Activated naive CD8-positive, alpha-beta T cell treated with anti-CD3 and anti-CD28 coated beads, Interleukin-2, amount 50 U/mL, for 24 hours (primary cell): ENCODE data around the gene CHD3.
A peak's percentile ranks its signal among the peaks of the same experiment; 100 is the strongest.

Experiments used
- ATAC-seq: fragments of 150-1000 bp; cut with Tn5 transposase; one replicate; pipeline ENCODE4 v1.10.0; 2021
- DNase-seq: peaks from one replicate; pipeline ENCODE4 v3.0.0; 2021
- H3K27ac Mint-ChIP-seq: one replicate; pipeline ENCODE4 v1.8.0; 2021; ENCODE audit warnings: mild to moderate bottlenecking, mixed read lengths
- H3K27me3 Mint-ChIP-seq: one replicate; pipeline ENCODE4 v1.8.0; 2021; ENCODE audit warnings: mixed read lengths
- H3K36me3 Mint-ChIP-seq: one replicate; pipeline ENCODE4 v1.8.0; 2021; ENCODE audit warnings: low read depth, mixed read lengths
- H3K4me1 Mint-ChIP-seq: one replicate; pipeline ENCODE4 v1.8.0; 2021; ENCODE audit warnings: mixed read lengths
- H3K4me3 Mint-ChIP-seq: one replicate; pipeline ENCODE4 v1.8.0; 2021; ENCODE audit warnings: mild to moderate bottlenecking, moderate library complexity, mixed read lengths
- H3K9me3 Mint-ChIP-seq: one replicate; pipeline ENCODE4 v1.8.0; 2021; ENCODE audit warnings: mixed read lengths

The CHD3 gene

DNA sequence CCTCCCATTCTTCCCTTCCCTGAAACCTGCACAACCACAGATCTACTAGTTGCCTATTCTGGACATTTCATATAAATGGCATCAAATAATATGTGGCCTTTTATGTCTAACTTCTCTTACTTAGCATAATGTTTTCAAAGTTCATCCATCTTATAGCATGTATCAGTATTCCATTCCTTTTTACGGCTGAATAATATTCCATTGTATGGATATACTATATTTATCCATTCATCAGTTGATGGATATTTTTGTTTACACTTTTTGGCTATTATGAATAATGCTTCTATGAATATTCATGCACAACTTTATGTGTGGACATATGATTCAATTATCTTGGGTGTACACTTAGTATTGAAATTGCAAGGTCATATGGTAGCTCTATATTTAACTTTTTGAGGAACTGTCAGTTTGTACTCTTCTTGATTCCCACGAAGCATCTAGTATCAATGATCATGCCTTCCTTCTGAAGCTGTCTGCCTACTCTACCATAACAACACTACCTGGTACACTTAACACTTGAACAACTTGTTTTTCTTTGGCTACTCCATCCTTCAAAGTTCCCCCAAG lies 12.7 kb upstream of the CHD3 start:
- DNase-seq = no peak
- no peaks in the 10 kb centered on the region for H3K27me3 Mint-ChIP-seq
- no peak overlapping the region for H3K4me3 Mint-ChIP-seq
- no peaks in the 10 kb centered on the region for H3K4me1 Mint-ChIP-seq
- H3K27ac Mint-ChIP-seq = no peak overlapping the region
- ATAC-seq = no peak
- H3K36me3 Mint-ChIP-seq = peaks cover 14% of the 10 kb centered on the region
- no peaks in the 10 kb centered on the region for H3K9me3 Mint-ChIP-seq

DNA sequence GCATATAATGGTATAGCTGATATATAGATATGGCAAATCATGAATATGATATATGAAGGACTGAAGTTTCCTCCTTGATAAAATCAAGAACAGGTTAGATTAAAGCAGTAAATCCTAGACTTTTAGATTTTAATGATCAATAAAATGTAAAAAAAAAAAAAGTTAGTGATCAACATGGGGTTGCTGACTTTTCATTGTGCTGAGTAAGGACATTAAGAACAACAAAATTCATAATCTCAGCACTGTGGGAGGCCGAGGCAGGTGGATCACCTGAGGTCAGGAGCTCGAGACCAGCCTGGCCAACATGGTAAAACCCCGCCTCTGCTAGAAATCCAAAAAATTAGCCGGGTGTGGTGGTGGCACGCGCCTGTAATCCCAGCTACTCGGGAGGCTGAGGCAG lies 10.4 kb upstream of the CHD3 start:
- Mint-ChIP-seq H3K27me3 (no peaks in the 10 kb centered on the region), H3K9me3 (no peaks in the 10 kb centered on the region), H3K27ac (no peak overlapping the region), H3K36me3 (peaks cover 8% of the 10 kb centered on the region), H3K4me1 (no peaks in the 10 kb centered on the region), H3K4me3 (no peak overlapping the region)
- DNase-seq = no peak
- no peak for ATAC-seq

DNA sequence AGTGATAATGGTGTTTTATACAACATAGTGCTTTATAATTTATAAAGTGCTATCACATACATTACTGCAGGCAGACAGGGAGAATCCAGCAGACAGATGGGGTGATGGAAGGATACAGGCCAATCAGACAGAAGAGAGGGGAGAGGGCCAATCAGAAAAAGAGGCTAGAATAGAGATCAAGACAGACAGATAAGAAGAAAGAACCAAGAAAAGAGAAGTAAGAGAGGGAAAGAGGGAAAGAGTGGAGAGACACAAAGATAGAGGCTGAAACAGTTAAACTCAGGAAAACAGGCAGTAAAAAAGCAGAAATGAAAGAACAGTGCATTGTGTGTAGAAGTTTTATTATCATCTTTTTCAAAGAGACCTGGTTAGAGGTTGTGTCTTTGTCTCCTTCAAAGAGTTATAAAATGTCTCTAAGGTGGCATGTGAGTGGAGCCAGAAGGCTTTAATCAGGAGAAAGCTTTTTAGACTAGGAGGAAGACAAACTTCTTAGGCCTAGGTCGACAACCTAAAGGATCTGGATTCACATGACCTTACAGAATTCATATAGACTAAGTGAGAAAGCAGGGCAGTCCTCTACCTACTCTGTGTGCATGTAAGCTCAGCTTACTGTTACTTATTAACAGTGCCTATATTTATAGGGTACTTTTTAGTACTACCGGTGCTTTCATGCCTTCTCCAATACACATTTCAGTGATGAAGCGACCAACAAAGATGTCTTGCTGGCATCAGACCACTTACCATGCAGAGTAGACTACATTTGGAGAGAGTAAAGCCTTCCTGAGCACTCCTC lies 8.3 kb upstream of the CHD3 start:
- no peaks in the 10 kb centered on the region for H3K9me3 Mint-ChIP-seq
- H3K4me3 Mint-ChIP-seq = no peak overlapping the region
- no peak for DNase-seq
- H3K27ac Mint-ChIP-seq = no peak overlapping the region
- no peaks in the 10 kb centered on the region for H3K27me3 Mint-ChIP-seq
- ATAC-seq = no peak
- peaks cover 4% of the 10 kb centered on the region for H3K36me3 Mint-ChIP-seq
- H3K4me1 Mint-ChIP-seq = no peaks in the 10 kb centered on the region

DNA sequence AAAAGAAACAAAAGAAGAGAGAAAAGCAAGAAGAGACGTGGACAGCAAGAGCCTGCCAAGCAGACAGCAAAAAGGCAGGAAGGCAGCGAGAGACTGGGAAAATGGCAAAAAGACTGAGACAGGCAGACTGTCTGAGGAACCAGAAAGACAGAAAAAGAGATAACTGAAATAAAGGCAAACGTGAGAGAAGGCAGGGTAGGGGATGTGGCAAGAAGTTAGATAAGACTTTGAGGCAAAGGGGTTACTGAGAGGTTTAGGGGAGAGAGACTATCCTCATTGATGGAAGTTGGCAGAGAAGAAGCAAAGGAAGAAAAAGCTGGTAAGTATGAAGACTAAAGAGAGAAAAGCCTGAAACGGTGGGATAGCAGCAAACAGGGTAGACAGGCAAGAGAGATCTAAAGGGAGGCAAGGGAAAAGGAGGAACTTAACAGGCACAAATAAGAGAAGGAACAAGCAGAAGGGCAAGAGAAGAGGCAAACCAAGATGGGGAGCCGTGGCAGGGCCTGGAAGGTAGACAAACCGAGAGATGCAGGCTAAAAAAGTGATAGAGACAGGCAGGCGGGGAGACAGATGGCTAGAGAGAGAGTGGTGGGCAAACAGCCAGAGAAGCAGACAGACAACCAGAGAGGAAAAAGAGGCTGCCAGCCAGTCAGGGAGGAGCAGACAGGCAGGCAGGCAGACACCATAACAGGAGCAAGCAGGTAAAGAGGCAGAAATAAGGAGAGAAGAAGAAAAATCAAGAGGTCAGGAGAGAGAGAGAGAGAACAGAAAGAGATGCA lies 7.1 kb upstream of the CHD3 start:
- DNase-seq = no peak
- Mint-ChIP-seq H3K27ac (no peak overlapping the region), H3K9me3 (no peaks in the 10 kb centered on the region), H3K4me1 (peaks cover 4% of the 10 kb centered on the region), H3K4me3 (no peak overlapping the region), H3K27me3 (no peaks in the 10 kb centered on the region), H3K36me3 (peaks cover 2% of the 10 kb centered on the region)
- ATAC-seq = no peak

DNA sequence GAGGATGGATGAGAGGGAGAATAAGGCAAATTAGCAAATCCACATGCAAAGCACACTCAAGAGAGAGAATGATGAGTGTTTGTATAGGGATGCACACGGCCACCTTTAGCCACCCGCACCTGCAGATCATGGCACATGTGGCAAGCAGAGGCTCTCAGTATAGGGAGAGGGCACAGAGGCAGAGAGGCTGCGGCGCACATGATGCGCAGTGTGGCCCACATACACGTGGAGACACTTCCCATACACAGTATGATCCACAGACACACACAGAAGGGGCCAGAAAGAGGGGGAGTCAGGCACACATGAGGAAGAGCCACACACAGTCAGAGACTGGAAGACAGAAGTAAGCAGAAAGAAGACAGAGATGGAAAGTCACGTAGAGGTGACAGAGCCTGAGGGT lies 6.5 kb upstream of the CHD3 start:
- no peak for ATAC-seq
- peaks cover 6% of the 10 kb centered on the region for H3K4me1 Mint-ChIP-seq
- no peak for DNase-seq
- H3K9me3 Mint-ChIP-seq = no peaks in the 10 kb centered on the region
- H3K36me3 Mint-ChIP-seq = peaks cover 2% of the 10 kb centered on the region
- H3K27me3 Mint-ChIP-seq = no peaks in the 10 kb centered on the region
- no peak overlapping the region for H3K4me3 Mint-ChIP-seq
- H3K27ac Mint-ChIP-seq = no peak overlapping the region

DNA sequence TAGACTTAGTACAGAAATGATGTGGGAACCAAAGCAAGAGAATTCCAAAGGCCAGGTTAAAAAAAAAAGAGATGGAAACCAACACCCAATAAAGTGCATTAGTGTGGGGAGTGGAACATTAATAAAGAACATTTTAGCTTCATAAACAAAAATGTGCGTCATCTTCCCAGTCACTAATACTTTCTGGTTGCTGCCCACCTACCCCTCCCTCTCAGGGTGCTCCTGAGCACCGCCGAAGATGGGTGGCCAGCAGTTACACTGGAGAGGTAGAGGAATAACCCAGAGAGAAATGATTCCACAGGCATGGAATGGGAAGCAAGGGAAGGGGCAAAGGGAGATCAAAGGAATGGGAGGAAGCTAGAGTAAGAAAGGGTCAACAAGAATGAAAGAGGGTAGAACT lies 6.0 kb upstream of the CHD3 start:
- DNase-seq (no peak), ATAC-seq (no peak)
- Mint-ChIP-seq H3K4me1 (peaks cover 6% of the 10 kb centered on the region), H3K4me3 (no peak overlapping the region), H3K27me3 (no peaks in the 10 kb centered on the region), H3K9me3 (no peaks in the 10 kb centered on the region), H3K36me3 (peaks cover 2% of the 10 kb centered on the region), H3K27ac (no peak overlapping the region)

DNA sequence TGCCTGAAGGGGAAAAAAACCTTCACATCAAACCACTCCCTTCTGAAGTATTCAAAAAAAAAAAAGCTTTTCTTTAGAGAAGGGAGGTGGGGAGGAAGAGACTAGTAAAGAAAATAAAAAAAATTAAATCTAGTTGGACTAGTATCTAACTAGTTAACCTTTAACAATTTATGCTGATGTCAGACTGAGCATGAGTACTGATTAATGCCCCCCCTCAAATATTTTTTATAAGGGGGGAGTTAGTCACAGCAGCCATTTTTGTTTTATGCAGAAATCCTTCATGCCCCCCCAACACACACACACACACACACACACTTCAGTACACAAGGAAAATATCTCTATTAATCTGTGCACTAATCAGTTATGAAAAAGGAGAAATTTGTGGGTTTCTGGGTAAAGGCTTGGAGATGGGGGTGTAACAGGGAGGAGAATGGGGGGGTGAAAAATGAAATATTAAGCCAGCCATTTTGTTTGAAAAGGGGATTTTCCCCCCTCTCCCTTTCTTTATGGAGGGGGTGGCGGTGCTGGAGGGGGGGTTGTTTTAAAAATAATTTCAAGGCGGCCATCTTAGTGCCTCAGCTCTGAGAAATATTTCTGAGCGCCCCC lies 4.7 kb upstream of the CHD3 start:
- DNase-seq (peak; percentile 18), ATAC-seq (no peak)
- Mint-ChIP-seq H3K36me3 (peaks cover 2% of the 10 kb centered on the region), H3K4me3 (peak overlapping the region; percentile 73), H3K9me3 (no peaks in the 10 kb centered on the region), H3K27me3 (no peaks in the 10 kb centered on the region), H3K4me1 (peaks cover 6% of the 10 kb centered on the region), H3K27ac (peak overlapping the region; percentile 75)

DNA sequence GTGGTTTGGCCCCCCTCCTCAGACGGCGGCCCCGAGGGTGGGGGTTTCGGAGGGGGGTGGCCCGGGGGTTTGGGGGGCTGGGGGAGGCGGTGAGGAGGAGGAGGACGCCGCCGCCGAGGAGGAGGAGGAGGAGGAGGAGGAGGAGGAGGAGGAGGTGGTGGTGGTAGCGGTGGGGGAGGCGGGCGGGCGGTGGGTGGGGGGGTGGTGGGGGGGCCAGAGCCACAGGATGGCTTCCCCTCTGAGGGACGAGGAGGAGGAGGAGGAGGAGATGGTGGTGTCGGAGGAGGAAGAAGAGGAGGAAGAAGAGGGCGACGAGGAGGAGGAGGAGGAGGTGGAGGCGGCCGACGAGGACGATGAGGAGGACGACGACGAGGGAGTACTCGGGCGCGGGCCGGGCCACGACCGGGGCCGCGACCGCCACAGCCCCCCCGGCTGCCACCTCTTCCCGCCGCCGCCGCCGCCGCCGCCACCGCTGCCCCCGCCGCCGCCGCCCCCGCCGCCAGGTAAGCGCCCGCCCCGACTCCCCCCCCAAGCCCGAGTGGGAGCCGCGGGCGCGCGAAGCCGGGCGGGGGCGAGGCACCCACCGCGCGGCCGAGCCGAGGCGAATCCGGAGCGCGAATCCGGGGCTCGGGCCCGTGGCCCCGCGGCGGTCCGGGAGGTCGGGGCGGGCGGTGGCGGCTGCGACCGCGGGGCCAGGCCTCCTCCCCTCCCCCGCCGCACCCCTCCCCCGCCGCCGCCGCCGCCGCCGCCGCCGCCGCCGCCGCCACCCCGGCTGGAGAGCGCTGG lies 3.8 kb upstream of the CHD3 start:
- Mint-ChIP-seq H3K4me1 (peaks cover 6% of the 10 kb centered on the region), H3K36me3 (peaks cover 7% of the 10 kb centered on the region), H3K27ac (peak overlapping the region; percentile 47), H3K9me3 (no peaks in the 10 kb centered on the region), H3K4me3 (peak overlapping the region; percentile 69), H3K27me3 (no peaks in the 10 kb centered on the region)
- DNase-seq = peak; percentile 29
- ATAC-seq = no peak

DNA sequence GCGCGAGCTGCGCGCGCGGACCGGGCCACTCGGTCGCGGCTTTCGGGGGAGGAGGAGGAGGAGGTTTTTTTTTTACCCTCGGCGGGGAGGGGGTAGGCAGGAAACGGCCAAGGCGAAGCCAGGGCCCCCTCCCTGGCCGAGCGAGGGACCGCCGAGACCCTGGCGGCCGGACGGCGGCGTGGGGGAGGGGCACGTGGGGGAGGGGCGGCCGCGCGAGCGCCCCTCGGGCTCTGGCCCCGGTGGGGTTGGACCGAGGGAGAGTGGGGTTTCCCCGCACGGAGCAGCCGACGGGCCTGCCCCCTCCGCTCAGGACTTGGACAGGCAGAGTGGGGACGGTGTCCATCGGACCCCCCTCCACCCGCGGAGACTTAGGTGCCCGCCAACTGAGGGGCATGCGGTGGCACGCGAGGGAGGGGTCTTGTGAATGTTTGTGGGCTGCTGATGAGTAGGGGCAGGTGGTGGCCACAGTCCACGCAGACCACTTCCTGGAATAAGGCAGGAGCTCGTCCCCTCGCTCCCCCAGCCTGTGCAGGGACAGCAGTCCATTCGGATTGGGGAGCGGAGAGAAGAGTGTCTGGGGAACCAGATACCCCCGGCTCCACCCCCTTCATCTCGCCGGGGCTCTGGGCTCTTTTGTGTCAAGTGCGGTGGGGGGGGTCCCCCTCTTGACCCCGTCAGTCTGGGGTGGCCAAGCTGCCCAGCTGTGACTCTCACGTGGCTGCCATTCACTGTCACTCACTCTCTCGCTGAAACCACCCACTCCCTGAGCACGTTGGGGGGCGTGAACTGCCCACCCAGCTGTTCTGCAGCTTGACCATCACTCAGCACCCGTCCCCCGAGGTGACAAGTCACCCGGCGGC lies 3.0 kb upstream of the CHD3 start:
- H3K36me3 Mint-ChIP-seq = peaks cover 15% of the 10 kb centered on the region
- peak; percentile 16 for ATAC-seq
- no peak overlapping the region for H3K27ac Mint-ChIP-seq
- peaks cover 10% of the 10 kb centered on the region for H3K4me1 Mint-ChIP-seq
- no peak overlapping the region for H3K4me3 Mint-ChIP-seq
- H3K9me3 Mint-ChIP-seq = no peaks in the 10 kb centered on the region
- H3K27me3 Mint-ChIP-seq = no peaks in the 10 kb centered on the region
- peak; percentile 63 for DNase-seq

DNA sequence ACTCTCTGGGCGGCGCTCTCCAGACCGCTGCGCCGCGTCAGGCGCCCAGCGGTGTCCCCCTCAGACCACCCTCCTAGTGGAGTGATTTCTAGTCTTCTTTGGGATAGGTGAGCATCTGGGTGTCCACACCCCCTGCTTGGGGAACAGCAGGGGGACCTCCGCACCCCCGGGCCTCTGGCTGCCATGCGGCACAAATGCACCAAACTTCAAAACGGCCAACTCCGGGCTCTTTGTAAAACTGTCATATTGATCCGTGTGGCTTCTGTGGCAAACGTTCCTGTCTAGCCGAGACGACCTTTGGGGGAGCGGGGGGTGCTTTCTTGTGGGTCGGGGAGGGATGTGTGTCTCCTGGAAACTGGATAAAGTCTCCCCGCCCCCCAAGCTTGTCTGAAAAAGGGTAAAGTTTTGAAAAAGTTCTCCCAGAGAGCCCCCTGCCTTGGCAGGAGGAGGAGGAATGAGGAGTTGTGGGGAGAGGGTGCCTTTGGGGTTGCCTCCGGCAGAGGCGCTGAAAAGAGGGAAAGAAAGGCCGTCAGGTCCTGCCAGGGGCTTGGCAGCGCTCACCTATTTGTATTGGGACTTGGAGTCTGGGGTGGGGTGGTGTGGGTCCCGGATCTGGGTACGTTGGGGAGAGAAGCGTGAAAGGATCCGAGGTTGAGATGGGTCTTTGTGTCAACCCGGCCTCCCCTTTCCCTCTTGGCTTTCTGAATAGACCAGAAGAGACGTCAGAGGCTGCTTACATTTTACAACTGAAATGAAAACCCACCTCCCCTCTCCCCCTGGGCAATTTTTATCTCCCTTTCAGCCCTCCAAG lies 2.2 kb upstream of the CHD3 start:
- Mint-ChIP-seq H3K27me3 (no peaks in the 10 kb centered on the region), H3K9me3 (no peaks in the 10 kb centered on the region), H3K36me3 (peaks cover 22% of the 10 kb centered on the region), H3K4me1 (peaks cover 10% of the 10 kb centered on the region), H3K27ac (no peak overlapping the region), H3K4me3 (no peak overlapping the region)
- DNase-seq (peak; percentile 69), ATAC-seq (peak; percentile 6)

DNA sequence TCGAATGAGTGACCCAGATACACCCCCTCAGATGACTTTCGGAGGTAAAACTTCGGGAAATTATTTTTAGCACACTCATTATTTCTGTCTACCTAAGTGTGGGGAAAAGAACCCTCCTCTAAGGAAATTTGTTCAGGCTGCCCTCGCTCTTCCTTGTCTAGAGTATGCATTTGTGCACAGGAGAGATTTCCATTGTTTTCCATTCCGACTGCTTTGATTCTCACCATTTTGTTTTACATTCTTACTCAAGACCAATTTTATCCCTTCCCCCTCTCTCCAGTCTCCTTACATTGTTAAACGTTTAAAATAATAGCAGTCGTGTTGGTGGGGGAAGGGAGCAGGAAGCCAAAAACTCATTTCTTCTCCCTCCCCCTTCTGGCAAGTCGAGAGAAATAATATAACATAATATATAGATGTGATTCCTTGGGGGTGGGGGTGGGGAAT lies 1.5 kb upstream of the CHD3 start:
- Mint-ChIP-seq H3K4me1 (peaks cover 10% of the 10 kb centered on the region), H3K27me3 (no peaks in the 10 kb centered on the region), H3K4me3 (no peak overlapping the region), H3K27ac (no peak overlapping the region), H3K36me3 (peaks cover 26% of the 10 kb centered on the region), H3K9me3 (no peaks in the 10 kb centered on the region)
- DNase-seq (no peak), ATAC-seq (no peak)

DNA sequence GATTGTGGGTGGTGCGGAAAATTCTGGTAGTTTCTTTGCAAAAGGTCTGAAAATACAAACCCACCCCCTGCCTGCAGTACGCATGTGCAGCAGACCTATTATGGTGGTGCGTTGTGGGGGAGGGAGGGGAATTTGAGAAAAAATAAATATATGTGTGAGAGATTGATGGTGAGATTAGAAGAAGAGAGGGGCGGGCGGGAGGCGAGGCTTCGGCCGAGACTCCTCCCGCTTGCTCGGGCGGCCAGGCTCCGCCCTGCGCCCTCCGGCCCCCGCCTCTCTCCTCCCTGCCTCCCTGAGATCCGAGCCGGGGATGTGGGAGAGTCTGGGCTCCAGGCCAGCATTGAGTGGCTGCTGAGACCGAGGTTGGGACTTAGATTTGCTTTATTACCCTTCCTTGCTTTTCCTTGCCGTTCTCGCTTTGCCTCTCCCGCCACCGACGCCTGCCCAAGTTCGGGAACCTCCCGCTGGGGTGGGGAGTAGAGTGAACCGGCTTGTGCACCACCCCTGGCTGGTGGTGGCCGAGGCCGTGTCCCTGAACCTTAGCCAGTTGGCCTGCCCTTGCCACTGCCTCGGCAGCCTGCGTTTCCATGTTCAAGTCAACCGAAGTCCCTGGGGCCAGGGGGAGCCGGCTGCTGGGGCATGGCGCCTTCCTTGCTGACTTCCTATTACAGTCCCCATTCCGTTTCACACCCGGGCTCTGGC lies 956 bp upstream of the CHD3 start:
- Mint-ChIP-seq H3K27me3 (no peaks in the 10 kb centered on the region), H3K27ac (no peak overlapping the region), H3K4me3 (no peak overlapping the region), H3K36me3 (peaks cover 27% of the 10 kb centered on the region), H3K4me1 (peaks cover 10% of the 10 kb centered on the region), H3K9me3 (no peaks in the 10 kb centered on the region)
- peak; percentile 76 for ATAC-seq
- peak; percentile 85 for DNase-seq
